H1 (cell line): ENCODE measurements around the gene PTPRD. TPM values are rescaled to one million over a fixed set of nuclear protein-coding genes. Genes with fewer than 3 reads are reported as not detected.

ENCODE experiments used
- CTCF ChIA-PET: fragments of 300-600 bp; sonication (Branson Sonifier 250); formaldehyde crosslinking; loops from one replicate; lab custom pipeline; 2021; ENCODE audit not compliant: partially characterized antibody; lab: Charles Lee
- POLR2A ChIA-PET: fragments of 300-600 bp; sonication (Branson Sonifier 250); formaldehyde crosslinking; loops from one replicate; lab custom pipeline; 2021; ENCODE audit warnings: inconsistent platforms; ENCODE audit not compliant: partially characterized antibody; lab: Charles Lee
- DNase-seq, 2 experiments: peaks; one replicate each; pipeline versions ENCODE4 v3.0.0 to v3.0.0-alpha.2; 2010 to 2022; ENCODE audit warnings: low spot score in 2 of 2, low read depth in 1 of 2, mixed read lengths in 1 of 2
- FAIRE-seq: peaks from 2 replicates; lab custom pipeline; 2011; peaks lifted over from hg19 to GRCh38; lab: Jason Lieb, UNC
- H2AFZ ChIP-seq: 2 replicates; pipeline ENCODE4 v1.8.1; 2012; ENCODE audit warnings: low read length, inconsistent platforms
- H2AK5ac ChIP-seq: 2 replicates; pipeline ENCODE4 v1.6.1; 2013; ENCODE audit warnings: low read depth, low read length
- H2BK120ac ChIP-seq: replicated peaks from 2 replicates; pipeline ENCODE3; 2013; ENCODE audit warnings: low read depth, low read length, inconsistent platforms
- H2BK12ac ChIP-seq: 2 replicates; pipeline ENCODE4 v1.6.1; 2013; ENCODE audit warnings: low read depth, low read length
- H2BK15ac ChIP-seq: 2 replicates; pipeline ENCODE4 v1.6.1; 2013; ENCODE audit warnings: low read length
- H2BK20ac ChIP-seq: 2 replicates; pipeline ENCODE4 v1.6.1; 2013; ENCODE audit warnings: low read length
- H2BK5ac ChIP-seq: 2 replicates; pipeline ENCODE4 v1.6.1; 2013; ENCODE audit warnings: low read depth, low read length
- H3K14ac ChIP-seq: 2 replicates; pipeline ENCODE4 v1.6.1; 2013; ENCODE audit warnings: inconsistent platforms; ENCODE audit not compliant: insufficient read length
- H3K18ac ChIP-seq: 2 replicates; pipeline ENCODE4 v1.6.1; 2013; ENCODE audit warnings: low read length; ENCODE audit errors: extremely low read depth
- H3K23ac ChIP-seq: 2 replicates; pipeline ENCODE4 v1.6.1; 2013; ENCODE audit warnings: inconsistent platforms; ENCODE audit not compliant: insufficient read length
- H3K23me2 ChIP-seq: 2 replicates; pipeline ENCODE4 v1.6.1; 2013; ENCODE audit warnings: low read depth, low read length
- H3K27ac ChIP-seq: 2 replicates; pipeline ENCODE4 v1.6.1; 2011; ENCODE audit warnings: low read depth, low read length, inconsistent platforms
- H3K27me3 ChIP-seq, 4 experiments: replicated peaks in 1 of 4; 1 replicate in 1 of 4; 2 replicates in 3 of 4; pipeline versions ENCODE4 v1.6.1 to v1.8.1; 2011 to 2013; ENCODE audit warnings: low read length in 3 of 4, mild to moderate bottlenecking in 3 of 4, inconsistent platforms in 2 of 4, mixed read lengths in 2 of 4, moderate library complexity in 1 of 4; ENCODE audit not compliant: control insufficient read depth in 3 of 4, insufficient read depth in 3 of 4; ENCODE audit errors: extremely low read depth in 1 of 4
- H3K36me3 ChIP-seq, 4 experiments: 2 replicates each; pipeline versions ENCODE4 v1.6.1 to v1.8.1; 2011 to 2013; ENCODE audit warnings: mild to moderate bottlenecking in 4 of 4, low read length in 3 of 4, moderate library complexity in 2 of 4, control low read depth in 1 of 4, inconsistent platforms in 1 of 4; ENCODE audit not compliant: insufficient read depth in 4 of 4, control insufficient read depth in 2 of 4
- H3K4ac ChIP-seq: replicated peaks from 2 replicates; pipeline ENCODE3; 2013; ENCODE audit warnings: low read length, low read depth, mixed read lengths, inconsistent platforms; ENCODE audit not compliant: insufficient read length
- H3K4me1 ChIP-seq, 4 experiments: replicated peaks in 1 of 4; 1 replicate in 1 of 4; 2 replicates in 3 of 4; pipeline versions ENCODE4 v1.6.1 to v1.8.1; 2011 to 2013; ENCODE audit warnings: low read length in 3 of 4, inconsistent platforms in 2 of 4, mixed read lengths in 1 of 4; ENCODE audit not compliant: insufficient read depth in 4 of 4, control insufficient read depth in 3 of 4
- H3K4me2 ChIP-seq, 2 experiments: 2 replicates each; pipeline versions ENCODE4 v1.6.1 to v1.8.1; 2011 to 2013; ENCODE audit warnings: low read depth in 2 of 2, low read length in 2 of 2, control low read depth in 1 of 2, inconsistent platforms in 1 of 2, mild to moderate bottlenecking in 1 of 2; ENCODE audit not compliant: insufficient read depth in 1 of 2
- H3K4me3 ChIP-seq, 4 experiments: fragments of 200-600, 300-600 bp in 1 of 4; sonication (generic), shearing (Covaris generic), sonication (Bioruptor Twin) in 1 of 4; 2 replicates each; pipeline versions ENCODE4 v1.5.1 to v1.8.1; 2011 to 2016; ENCODE audit warnings: low read length in 4 of 4, low read depth in 3 of 4, control low read depth in 2 of 4, inconsistent platforms in 2 of 4, mild to moderate bottlenecking in 2 of 4, mixed read lengths in 1 of 4, moderate library complexity in 1 of 4; ENCODE audit not compliant: insufficient read depth in 2 of 4; ENCODE audit errors: extremely low read depth in 1 of 4
- H3K56ac ChIP-seq: replicated peaks from 2 replicates; pipeline ENCODE3; 2013; ENCODE audit warnings: low read depth, mild to moderate bottlenecking, mixed read lengths, low read length, inconsistent platforms; ENCODE audit not compliant: insufficient read length
- H3K79me1 ChIP-seq: 2 replicates; pipeline ENCODE4 v1.6.1; 2013; ENCODE audit warnings: low read depth, low read length, control low read depth
- H3K79me2 ChIP-seq, 2 experiments: 2 replicates each; pipeline versions ENCODE4 v1.6.1 to v1.8.1; 2012 to 2013; ENCODE audit warnings: low read length in 2 of 2, mild to moderate bottlenecking in 2 of 2, inconsistent platforms in 1 of 2; ENCODE audit not compliant: insufficient read depth in 2 of 2, control insufficient read depth in 1 of 2
- H3K9ac ChIP-seq, 4 experiments: replicated peaks in 1 of 4; 1 replicate in 1 of 4; 2 replicates in 3 of 4; pipeline versions ENCODE4 v1.6.1 to v1.8.1; 2011 to 2013; ENCODE audit warnings: low read depth in 3 of 4, low read length in 3 of 4, control low read depth in 2 of 4, mild to moderate bottlenecking in 2 of 4, moderate library complexity in 2 of 4, inconsistent platforms in 1 of 4; ENCODE audit errors: extremely low read depth in 1 of 4
- H3K9me3 ChIP-seq, 2 experiments: 2 replicates each; pipeline versions ENCODE4 v1.6.1 to v1.8.1; 2012 to 2013; ENCODE audit warnings: mild to moderate bottlenecking in 2 of 2, moderate library complexity in 2 of 2, control low read depth in 1 of 2, inconsistent platforms in 1 of 2, low read depth in 1 of 2, low read length in 1 of 2, mixed read lengths in 1 of 2; ENCODE audit not compliant: insufficient read depth in 2 of 2
- H4K20me1 ChIP-seq, 2 experiments: replicated peaks in 1 of 2; 2 replicates each; pipeline versions ENCODE3 to v1.8.1; 2011 to 2013; ENCODE audit warnings: inconsistent platforms in 2 of 2, low read length in 2 of 2, mild to moderate bottlenecking in 1 of 2; ENCODE audit not compliant: insufficient read depth in 2 of 2, control insufficient read depth in 1 of 2
- H4K5ac ChIP-seq: 2 replicates; pipeline ENCODE4 v1.6.1; 2013; ENCODE audit warnings: low read length, low read depth, mixed read lengths, inconsistent platforms; ENCODE audit not compliant: insufficient read length
- H4K8ac ChIP-seq: 2 replicates; pipeline ENCODE4 v1.8.0; 2013; ENCODE audit warnings: mild to moderate bottlenecking, moderate library complexity, low read length, inconsistent platforms; ENCODE audit not compliant: insufficient read depth; ENCODE audit errors: extremely low read depth
- H4K91ac ChIP-seq: replicated peaks from 2 replicates; pipeline ENCODE3; 2013; ENCODE audit warnings: low read length, mixed read lengths, inconsistent platforms; ENCODE audit not compliant: insufficient read length
- ASH2L ChIP-seq: fragments of 200-600, 300-600 bp; sonication (generic); IDR thresholded peaks from one replicate; pipeline ENCODE4 v1.7.1; 2017; ENCODE audit warnings: low read length
- EP300 ChIP-seq, 2 experiments: IDR thresholded peaks; 1 replicate in 1 of 2; 2 replicates in 1 of 2; pipeline ENCODE4 v1.6.1; 2011 to 2012; ENCODE audit warnings: low read depth in 2 of 2, low read length in 2 of 2, mild to moderate bottlenecking in 2 of 2, borderline replicate concordance in 1 of 2, inconsistent platforms in 1 of 2, moderate library complexity in 1 of 2
- JUN ChIP-seq: IDR thresholded peaks from 2 replicates; pipeline ENCODE4 v1.6.1; 2011; ENCODE audit warnings: low read depth, mild to moderate bottlenecking, improper control_type of control experiment, low read length
- KDM5A ChIP-seq: fragments of 200-600 bp; IDR thresholded peaks from 2 replicates; pipeline ENCODE4 v1.7.1; 2012; ENCODE audit warnings: mild to moderate bottlenecking, low read length, inconsistent platforms, mixed read lengths
- MAFK ChIP-seq: IDR thresholded peaks from 2 replicates; pipeline ENCODE4 v1.6.1; 2012; ENCODE audit warnings: low read depth, mild to moderate bottlenecking, improper control_type of control experiment, low read length
- POLR2A ChIP-seq, 2 experiments: IDR thresholded peaks; 1 replicate in 1 of 2; 2 replicates in 1 of 2; pipeline ENCODE4 v1.6.1; 2011; ENCODE audit warnings: low read depth in 2 of 2, low read length in 2 of 2, mild to moderate bottlenecking in 2 of 2; ENCODE audit errors: control extremely low read depth in 1 of 2
- SRF ChIP-seq: IDR thresholded peaks from 2 replicates; pipeline ENCODE4 v1.6.1; 2011; ENCODE audit warnings: mild to moderate bottlenecking, low read depth, low read length, moderate library complexity
- TBP ChIP-seq: IDR thresholded peaks from 2 replicates; pipeline ENCODE4 v1.6.1; 2011; ENCODE audit warnings: low read depth, low read length, improper control_type of control experiment
- WGBS, 2 experiments: shearing (Covaris generic) in 1 of 2; methylation state at CpG; one replicate each; pipeline versions ENCODE4 v1.1.6 to v1.1.7; 2013 to 2015; ENCODE audit warnings: low lambda C conversion rate in 2 of 2, mixed read lengths in 2 of 2, inconsistent platforms in 1 of 2, low coverage in 1 of 2, missing lambda C conversion rate in 1 of 2; ENCODE audit not compliant: insufficient replicate concordance in 2 of 2, insufficient coverage in 1 of 2, insufficient read length in 1 of 2; ENCODE audit errors: extremely low coverage in 1 of 2, missing lambda C conversion rate in 1 of 2; 5-methylcytosine and 5-hydroxymethylcytosine counted together
- polyA plus RNA-seq, 7 experiments: library from polyadenylated mRNA; depleted of rRNA in 3 of 7; stranded (reverse) in 5 of 7; unstranded in 2 of 7; fragments of >200 nt in 5 of 7; fragments of 200-250 nt in 2 of 7; gene quantifications; 1 replicate in 5 of 7; 2 replicates in 1 of 7; 4 replicates in 1 of 7; pipeline versions ENCODE4 v1.2.1 to v1.2.3, GENCODE V29; 2011 to 2013; ENCODE audit warnings: missing spikeins in 2 of 7, mixed read lengths in 2 of 7
- total RNA-seq: library from RNA; stranded (reverse); fragmentation: NEBNext Ultra II Directional; extraction: Animal tissue kit (Norgen Biotek cat#: 25700); gene quantifications from 2 replicates; pipeline ENCODE4 v1.2.1, GENCODE V29; 2021
- TF ChIP-seq, protein P1 (sequence below): IDR thresholded peaks from 2 replicates; pipeline ENCODE4 v1.6.1; 2012; ENCODE audit warnings: inconsistent platforms
- TF ChIP-seq, protein P2 (sequence below), 3 experiments: IDR thresholded peaks; 1 replicate in 2 of 3; 2 replicates in 1 of 3; pipeline versions ENCODE4 v1.5.1 to v1.6.1; 2011; ENCODE audit warnings: low read length in 3 of 3, mild to moderate bottlenecking in 3 of 3, inconsistent platforms in 2 of 3, low read depth in 1 of 3, moderate library complexity in 1 of 3; ENCODE audit not compliant: insufficient read depth in 1 of 3; ENCODE audit errors: control extremely low read depth in 1 of 3

Gene PTPRD
- total and polyA plus RNA-seq, 2 of the 8 experiments (the other 6 are each of a cell fraction or from before 2014, with no cell fraction given) = 17.2 to 77.0 TPM

DNA sequence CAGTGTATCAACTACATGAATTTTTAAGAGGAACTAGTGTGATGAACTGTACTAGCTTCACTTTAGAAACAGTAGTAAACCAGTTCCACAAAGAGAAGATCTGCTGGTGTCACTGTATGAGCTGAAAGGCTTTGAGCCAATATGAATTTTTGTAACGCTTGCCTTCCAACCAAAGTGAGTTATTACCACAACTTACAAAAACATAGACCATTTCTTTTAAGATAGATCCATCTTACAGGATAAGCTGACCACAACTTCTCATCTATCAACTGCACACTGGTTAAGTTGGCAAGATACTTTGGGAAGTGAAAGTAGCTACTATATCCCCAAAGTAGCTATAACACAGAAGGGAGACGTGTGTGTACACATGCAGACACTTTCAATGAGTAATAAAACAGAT lies 1963.6 kb downstream of the PTPRD start:
- WGBS, 2 experiments = 97% methylated on average over 2 of the region's 2 CpGs; no CpG with 5 or more reads in 1 of the 2 experiments
- no peak for FAIRE-seq
- Histone ChIP-seq H3K36me3 (no peaks in the 10 kb centered on the region), H3K56ac (no peak overlapping the region), H4K91ac (no peak overlapping the region), H2AFZ (no peak overlapping the region), H3K4me2 (no peak overlapping the region), H2BK5ac (no peak overlapping the region), H4K5ac (no peak overlapping the region), H3K4ac (no peak overlapping the region), H3K27me3 (no peaks in the 10 kb centered on the region), H2BK120ac (no peak overlapping the region), H3K4me3 (no peak overlapping the region), H4K20me1 (no peaks in the 10 kb centered on the region), H2BK20ac (no peak overlapping the region), H3K4me1 (peaks cover 0 to 7% (median 0%) of the 10 kb centered on the region in 4 experiments; a peak in 2 of 7 replicates), H3K23me2 (no peaks in the 10 kb centered on the region), H3K14ac (no peak overlapping the region), H2BK15ac (no peak overlapping the region), H3K9me3 (no peaks in the 10 kb centered on the region), H3K79me2 (no peaks in the 10 kb centered on the region; a peak in 1 of 4 replicates), H3K27ac (no peak overlapping the region), H2BK12ac (no peak overlapping the region), H3K23ac (no peak overlapping the region), H2AK5ac (no peak overlapping the region), H4K8ac (no peak overlapping the region), H3K18ac (no peak overlapping the region), H3K79me1 (no peaks in the 10 kb centered on the region), H3K9ac (no peak overlapping the region)
- no peak for DNase-seq
- ChIA-PET POLR2A (no interaction called here), CTCF (interaction anchor here (1.2 to 1.5 kb wide), 4 partner anchors 21 to 49 kb away, joined by 3 to 4 read pairs (median 4); no protein-coding TSS in a partner anchor)
- TF ChIP-seq JUN (no peak), SRF (no peak), MAFK (no peak), POLR2A (IDR thresholded peaks at IDR 0.05; ENCODE audit: control extremely low read depth in 1 of 2, low read depth in 2 of 2, low read length in 2 of 2) (no peak), EP300 (IDR thresholded peaks at IDR 0.05; ENCODE audit: borderline replicate concordance in 1 of 2, low read depth in 2 of 2, low read length in 2 of 2) (no peak), TBP (no peak), KDM5A (no peak), ASH2L (no peak)
- TF ChIP-seq, protein P1, sequence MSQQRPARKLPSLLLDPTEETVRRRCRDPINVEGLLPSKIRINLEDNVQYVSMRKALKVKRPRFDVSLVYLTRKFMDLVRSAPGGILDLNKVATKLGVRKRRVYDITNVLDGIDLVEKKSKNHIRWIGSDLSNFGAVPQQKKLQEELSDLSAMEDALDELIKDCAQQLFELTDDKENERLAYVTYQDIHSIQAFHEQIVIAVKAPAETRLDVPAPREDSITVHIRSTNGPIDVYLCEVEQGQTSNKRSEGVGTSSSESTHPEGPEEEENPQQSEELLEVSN = no peak
- TF ChIP-seq, protein P2, sequence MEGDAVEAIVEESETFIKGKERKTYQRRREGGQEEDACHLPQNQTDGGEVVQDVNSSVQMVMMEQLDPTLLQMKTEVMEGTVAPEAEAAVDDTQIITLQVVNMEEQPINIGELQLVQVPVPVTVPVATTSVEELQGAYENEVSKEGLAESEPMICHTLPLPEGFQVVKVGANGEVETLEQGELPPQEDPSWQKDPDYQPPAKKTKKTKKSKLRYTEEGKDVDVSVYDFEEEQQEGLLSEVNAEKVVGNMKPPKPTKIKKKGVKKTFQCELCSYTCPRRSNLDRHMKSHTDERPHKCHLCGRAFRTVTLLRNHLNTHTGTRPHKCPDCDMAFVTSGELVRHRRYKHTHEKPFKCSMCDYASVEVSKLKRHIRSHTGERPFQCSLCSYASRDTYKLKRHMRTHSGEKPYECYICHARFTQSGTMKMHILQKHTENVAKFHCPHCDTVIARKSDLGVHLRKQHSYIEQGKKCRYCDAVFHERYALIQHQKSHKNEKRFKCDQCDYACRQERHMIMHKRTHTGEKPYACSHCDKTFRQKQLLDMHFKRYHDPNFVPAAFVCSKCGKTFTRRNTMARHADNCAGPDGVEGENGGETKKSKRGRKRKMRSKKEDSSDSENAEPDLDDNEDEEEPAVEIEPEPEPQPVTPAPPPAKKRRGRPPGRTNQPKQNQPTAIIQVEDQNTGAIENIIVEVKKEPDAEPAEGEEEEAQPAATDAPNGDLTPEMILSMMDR (IDR thresholded peaks at IDR 0.05; ENCODE audit: control extremely low read depth in 1 of 3, insufficient read depth in 1 of 3, low read depth in 1 of 3, low read length in 3 of 3) = no peak
